ENCODE measurements around the gene SIK3.

SIK3 gene

GRCh38 chr11:116823031-116823843 is 275.0 kb downstream of the SIK3 start, which contains the start of gene APOA4:
Gene APOA4 (minus strand): TSS chr11:116823304. CDS start chr11:116823191, 113 bp downstream.
- no peak for DNase-seq (ENCODE audit: low read depth, low spot score)
- H3K4me3 ChIP-seq, result no peak within 1 kb of the TSS
- H3K9me3 ChIP-seq (ENCODE audit: low read depth, low read length), result no peaks in the 10 kb centered on the region
- TF ChIP-seq FOXP2 (optimal IDR thresholded peaks at IDR 0.05; ENCODE audit: control extremely low read depth, extremely low read length, insufficient read depth) (no peak), POLR2AphosphoS5 (IDR thresholded peaks at IDR 0.05; ENCODE audit: borderline replicate concordance, low read depth, low read length) (no peak), EZH2 (IDR thresholded peaks at IDR 0.05) (no peak)
- no peak within 1 kb of the TSS for H3K27ac ChIP-seq
- H3K36me3 ChIP-seq (ENCODE audit: insufficient read depth, low read length), result no peaks in the 10 kb centered on the region
- no peak within 1 kb of the TSS for H3K9ac ChIP-seq (ENCODE audit: insufficient read length)

DNA sequence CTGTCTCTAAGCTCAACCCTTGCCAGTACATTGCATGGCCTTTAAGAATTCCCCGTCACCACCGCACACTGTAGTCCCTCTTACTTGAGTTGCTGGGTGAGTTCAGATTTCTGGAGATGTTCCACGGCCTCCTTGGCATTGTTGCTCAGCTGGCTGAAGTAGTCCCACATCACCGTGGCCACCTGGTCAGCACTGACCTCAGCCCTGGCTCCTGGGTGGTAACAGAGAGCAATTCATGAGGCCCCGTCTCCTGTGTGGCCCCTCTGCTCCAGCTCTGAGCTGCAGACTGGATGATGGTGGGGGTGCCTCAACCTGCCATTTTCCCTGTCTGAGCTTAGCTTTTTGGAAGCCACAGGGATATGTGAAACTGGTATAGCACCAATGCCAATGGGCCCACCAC is 275.7 kb downstream of the SIK3 start:
- no peak overlapping the region for H3K27ac ChIP-seq
- DNase-seq (ENCODE audit: low read depth, low spot score), result no peak
- no peak overlapping the region for H3K4me3 ChIP-seq
- no peak for TF ChIP-seq FOXP2 (optimal IDR thresholded peaks at IDR 0.05; ENCODE audit: control extremely low read depth, extremely low read length, insufficient read depth)
- TF ChIP-seq EZH2 (IDR thresholded peaks at IDR 0.05), result no peak
- TF ChIP-seq POLR2AphosphoS5 (IDR thresholded peaks at IDR 0.05; ENCODE audit: borderline replicate concordance, low read depth, low read length), result no peak
- no peaks in the 10 kb centered on the region for H3K36me3 ChIP-seq (ENCODE audit: insufficient read depth, low read length)
- no peaks in the 10 kb centered on the region for H3K9me3 ChIP-seq (ENCODE audit: low read depth, low read length)
- H3K9ac ChIP-seq (ENCODE audit: insufficient read length), result no peak overlapping the region

DNA sequence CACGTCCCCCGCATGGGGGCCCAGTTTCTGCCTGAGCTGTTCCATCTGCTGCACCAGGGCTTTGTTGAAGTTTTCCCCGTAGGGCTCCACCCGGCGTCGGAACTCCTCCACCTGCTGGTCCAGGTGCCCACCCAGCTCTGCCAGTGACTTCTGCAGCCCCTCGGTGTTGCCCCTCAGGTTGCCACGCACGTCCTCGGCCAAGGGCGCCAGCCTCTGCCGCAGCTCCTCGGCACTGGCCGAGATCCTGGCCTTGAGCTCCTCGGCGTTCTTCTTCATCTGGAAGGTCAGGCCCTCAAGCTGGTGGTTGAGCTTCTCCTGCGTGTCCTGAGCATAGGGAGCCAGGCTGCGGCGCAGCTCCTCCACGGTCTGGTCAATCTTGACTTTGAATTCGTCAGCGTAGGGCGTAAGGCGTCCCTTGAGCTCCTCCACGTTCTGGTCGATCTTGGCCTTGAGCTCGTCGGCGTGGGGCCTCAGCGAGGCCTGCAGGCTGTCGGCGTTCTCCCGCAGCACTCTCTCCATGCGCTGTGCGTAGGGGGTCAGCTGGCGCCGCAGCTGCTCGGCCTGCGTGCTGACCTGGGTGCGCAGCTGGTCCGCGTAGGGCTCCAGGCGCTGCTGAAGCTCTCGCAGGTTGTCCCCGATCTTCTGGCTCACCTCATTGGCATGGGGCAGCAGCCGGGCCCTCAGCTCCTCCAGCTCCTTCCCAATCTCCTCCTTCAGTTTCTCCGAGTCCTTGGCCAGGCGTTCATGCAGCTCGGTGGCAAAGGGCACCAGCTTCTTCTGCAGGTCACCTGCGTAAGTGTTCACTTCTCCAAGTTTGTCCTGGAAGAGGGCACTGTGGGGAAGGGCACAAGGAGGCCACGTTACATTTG is 276.9 kb downstream of the SIK3 start:
- Histone ChIP-seq H3K9ac (ENCODE audit: insufficient read length) (no peak overlapping the region), H3K27ac (no peak overlapping the region)
- TF ChIP-seq POLR2AphosphoS5 (IDR thresholded peaks at IDR 0.05; ENCODE audit: borderline replicate concordance, low read depth, low read length) (no peak), FOXP2 (optimal IDR thresholded peaks at IDR 0.05; ENCODE audit: control extremely low read depth, extremely low read length, insufficient read depth) (no peak), EZH2 (IDR thresholded peaks at IDR 0.05) (no peak)

GRCh38 chr11:116819049-116819448 is 279.2 kb downstream of the SIK3 start:
- TF ChIP-seq EZH2 (IDR thresholded peaks at IDR 0.05), result no peak
- no peak for TF ChIP-seq FOXP2 (optimal IDR thresholded peaks at IDR 0.05; ENCODE audit: control extremely low read depth, extremely low read length, insufficient read depth)
- no peak for TF ChIP-seq POLR2AphosphoS5 (IDR thresholded peaks at IDR 0.05; ENCODE audit: borderline replicate concordance, low read depth, low read length)

More for the DNA sequence above, 276.9 kb downstream of the SIK3 start:
- no peak for DNase-seq (ENCODE audit: low read depth, low spot score)
- H3K36me3 ChIP-seq (ENCODE audit: insufficient read depth, low read length), result no peaks in the 10 kb centered on the region
- no peak overlapping the region for H3K4me3 ChIP-seq
- no peaks in the 10 kb centered on the region for H3K9me3 ChIP-seq (ENCODE audit: low read depth, low read length)

GRCh38 chr11:116814502-116814901 is 283.7 kb downstream of the SIK3 start:
- H3K36me3 ChIP-seq (ENCODE audit: insufficient read depth, low read length), result no peaks in the 10 kb centered on the region
- no peak overlapping the region for H3K9ac ChIP-seq (ENCODE audit: insufficient read length)
- no peaks in the 10 kb centered on the region for H3K9me3 ChIP-seq (ENCODE audit: low read depth, low read length)
- no peak overlapping the region for H3K4me3 ChIP-seq
- DNase-seq (ENCODE audit: low read depth, low spot score), result no peak
- no peak for TF ChIP-seq FOXP2 (optimal IDR thresholded peaks at IDR 0.05; ENCODE audit: control extremely low read depth, extremely low read length, insufficient read depth)
- no peak for TF ChIP-seq POLR2AphosphoS5 (IDR thresholded peaks at IDR 0.05; ENCODE audit: borderline replicate concordance, low read depth, low read length)
- TF ChIP-seq EZH2 (IDR thresholded peaks at IDR 0.05), result no peak
- H3K27ac ChIP-seq, result no peak overlapping the region

More at GRCh38 chr11:116819049-116819448, 279.2 kb downstream of the SIK3 start:
- no peaks in the 10 kb centered on the region for H3K9me3 ChIP-seq (ENCODE audit: low read depth, low read length)
- no peak overlapping the region for H3K9ac ChIP-seq (ENCODE audit: insufficient read length)
- no peak overlapping the region for H3K27ac ChIP-seq
- H3K4me3 ChIP-seq, result no peak overlapping the region
- DNase-seq (ENCODE audit: low read depth, low spot score), result no peak
- H3K36me3 ChIP-seq (ENCODE audit: insufficient read depth, low read length), result no peaks in the 10 kb centered on the region

GRCh38 chr11:116813781-116814471 is 284.3 kb downstream of the SIK3 start:
- H3K9me3 ChIP-seq (ENCODE audit: low read depth, low read length), result no peaks in the 10 kb centered on the region
- H3K27ac ChIP-seq, result no peak overlapping the region
- H3K36me3 ChIP-seq (ENCODE audit: insufficient read depth, low read length), result no peaks in the 10 kb centered on the region
- no peak for DNase-seq (ENCODE audit: low read depth, low spot score)
- H3K4me3 ChIP-seq, result no peak overlapping the region
- TF ChIP-seq FOXP2 (optimal IDR thresholded peaks at IDR 0.05; ENCODE audit: control extremely low read depth, extremely low read length, insufficient read depth), result no peak
- no peak for TF ChIP-seq POLR2AphosphoS5 (IDR thresholded peaks at IDR 0.05; ENCODE audit: borderline replicate concordance, low read depth, low read length)
- no peak for TF ChIP-seq EZH2 (IDR thresholded peaks at IDR 0.05)
- no peak overlapping the region for H3K9ac ChIP-seq (ENCODE audit: insufficient read length)

GRCh38 chr11:116813170-116813569 is 285.1 kb downstream of the SIK3 start:
- Histone ChIP-seq H3K9ac (ENCODE audit: insufficient read length) (no peak overlapping the region), H3K4me3 (no peak overlapping the region), H3K36me3 (ENCODE audit: insufficient read depth, low read length) (no peaks in the 10 kb centered on the region), H3K27ac (no peak overlapping the region), H3K9me3 (ENCODE audit: low read depth, low read length) (no peaks in the 10 kb centered on the region)
- DNase-seq (ENCODE audit: low read depth, low spot score), result no peak
- TF ChIP-seq FOXP2 (optimal IDR thresholded peaks at IDR 0.05; ENCODE audit: control extremely low read depth, extremely low read length, insufficient read depth) (no peak), POLR2AphosphoS5 (IDR thresholded peaks at IDR 0.05; ENCODE audit: borderline replicate concordance, low read depth, low read length) (no peak), EZH2 (IDR thresholded peaks at IDR 0.05) (no peak)

All from SK-N-MC (cell line).